Body of pancreas (tissue), 4 donors: ENCODE results near the gene CTNS. TPM values are rescaled to one million over a fixed set of nuclear protein-coding genes. Genes with fewer than 3 reads are reported as not detected.

Source experiments
- ATAC-seq: fragments of 150-250 bp; one replicate; pipeline ENCODE4 v1.9.1; 2016
- DNase-seq, 4 donors: peaks; one replicate each; pipeline ENCODE4 v3.0.0-alpha.2; 2019
- H3K27ac ChIP-seq, 4 donors: fragments of 200-600 bp; sonication (generic); 1 replicate in 3 of 4; 2 replicates in 1 of 4; pipeline versions ENCODE4 v1.5.1 to v1.6.1; 2016 to 2019; ENCODE audit warnings: mild to moderate bottlenecking in 1 of 4, mixed read lengths in 1 of 4, moderate library complexity in 1 of 4
- H3K27me3 ChIP-seq, 2 donors: fragments of 200-600 bp; sonication (generic); one replicate each; pipeline ENCODE4 v1.6.0; 2016; ENCODE audit warnings: mild to moderate bottlenecking in 1 of 2
- H3K36me3 ChIP-seq, 2 donors: fragments of 200-600 bp; sonication (generic); replicated peaks in 1 of 2; 2 replicates each; pipeline ENCODE4 v1.5.1; 2016; ENCODE audit warnings: low read depth in 2 of 2; ENCODE audit not compliant: insufficient read depth in 1 of 2
- H3K4me1 ChIP-seq: fragments of 200-600 bp; sonication (generic); one replicate; pipeline ENCODE4 v1.6.0; 2016
- H3K4me3 ChIP-seq, 2 donors: fragments of 200-600 bp; sonication (generic); 1 replicate in 1 of 2; 2 replicates in 1 of 2; pipeline ENCODE4 v1.5.1; 2016 to 2019
- H3K9me3 ChIP-seq, 3 donors: fragments of 200-600 bp; sonication (generic); 1 replicate in 2 of 3; 2 replicates in 1 of 3; pipeline ENCODE4 v1.5.1; 2016
- CTCF ChIP-seq, 7 experiments: fragments of 450-650 bp in 4 of 7; fragments of 200-600 bp in 3 of 7; sonication (generic) in 3 of 7; IDR thresholded peaks; one replicate each; pipeline ENCODE4 v1.5.1; 2016 to 2019; ENCODE audit warnings: antibody characterized with exemption in 7 of 7
- POLR2A ChIP-seq, 3 donors: fragments of 450-650 bp; IDR thresholded peaks; one replicate each; pipeline ENCODE4 v1.6.1; 2016; ENCODE audit warnings: antibody characterized with exemption in 3 of 3, mild to moderate bottlenecking in 2 of 3
- WGBS, 2 donors: methylation state at CpG; one replicate each; pipeline ENCODE4 v1.1.5; 2017; 5-methylcytosine and 5-hydroxymethylcytosine counted together
- intact Hi-C: fragments of 100-400 bp; cut with DNase I; formaldehyde crosslinking; loops from one replicate; pipeline ENCODE4 v1.15.1; 2023
- total RNA-seq, 2 donors: library from RNA; depleted of rRNA; stranded (reverse); fragments of >200 nt; gene quantifications; one replicate each; pipeline ENCODE4 v1.1.0, GENCODE V29; 2016

Gene CTNS
- total RNA-seq, 2 donors from 2014 or later, result 15.8 to 29.3 TPM

- Histone ChIP-seq H3K9me3 (no peaks in the 10 kb centered on the region), H3K27ac (no peak overlapping the region), H3K4me1 (no peaks in the 10 kb centered on the region), H3K27me3 (no peaks in the 10 kb centered on the region), H3K4me3 (no peak overlapping the region), H3K36me3 (no peaks in the 10 kb centered on the region)
- WGBS, 2 donors, result 90 to 92% methylated on average over 19 to 27 of the region's 27 CpGs
- no peak for TF ChIP-seq POLR2A (IDR thresholded peaks at IDR 0.05)
- no peak for TF ChIP-seq CTCF (IDR thresholded peaks at IDR 0.05)
- intact Hi-C loops, result no loop called here
- no peak for ATAC-seq
- no peak for DNase-seq
Observed at GRCh38 chr17:3596804-3597464, 39.6 kb upstream of the CTNS start.

GRCh38 chr17:3598078-3598477 is 38.5 kb upstream of the CTNS start:
- H3K36me3 ChIP-seq, result no peaks in the 10 kb centered on the region
- no peak overlapping the region for H3K27ac ChIP-seq
- H3K4me3 ChIP-seq, result no peak overlapping the region
- DNase-seq (no peak), ATAC-seq (no peak)
- TF ChIP-seq CTCF (IDR thresholded peaks at IDR 0.05), result no peak
- no peak for TF ChIP-seq POLR2A (IDR thresholded peaks at IDR 0.05)
- H3K4me1 ChIP-seq, result no peaks in the 10 kb centered on the region
- H3K9me3 ChIP-seq, result no peaks in the 10 kb centered on the region
- 89 to 93% methylated on average over 13 of the region's 13 CpGs for WGBS, 2 donors
- no peaks in the 10 kb centered on the region for H3K27me3 ChIP-seq
- intact Hi-C loops, result no loop called here

GRCh38 chr17:3600529-3601205 is 35.9 kb upstream of the CTNS start:
- ATAC-seq (no peak), DNase-seq (no peak)
- Histone ChIP-seq H3K9me3 (no peaks in the 10 kb centered on the region), H3K4me3 (no peak overlapping the region), H3K27me3 (no peaks in the 10 kb centered on the region), H3K36me3 (no peaks in the 10 kb centered on the region), H3K27ac (no peak overlapping the region), H3K4me1 (no peaks in the 10 kb centered on the region)
- TF ChIP-seq CTCF (IDR thresholded peaks at IDR 0.05), result no peak
- no peak for TF ChIP-seq POLR2A (IDR thresholded peaks at IDR 0.05)
- intact Hi-C loops, result no loop called here
- WGBS, 2 donors, result 89 to 90% methylated on average over 15 of the region's 15 CpGs

GRCh38 chr17:3602499-3602898 is 34.1 kb upstream of the CTNS start:
- intact Hi-C loops, result no loop called here
- DNase-seq, result peak in 2 of 4 donors; percentile 20
- 77 to 82% methylated on average over 16 of the region's 16 CpGs for WGBS, 2 donors

More at GRCh38 chr17:3602499-3602898, 34.1 kb upstream of the CTNS start:
- no peak overlapping the region for H3K27ac ChIP-seq
- ATAC-seq, result no peak
- no peaks in the 10 kb centered on the region for H3K9me3 ChIP-seq
- H3K4me1 ChIP-seq, result no peaks in the 10 kb centered on the region
- TF ChIP-seq POLR2A (IDR thresholded peaks at IDR 0.05), result no peak
- peak in 4 of 7 experiments; percentile 21 to 51 (median 32) for TF ChIP-seq CTCF (IDR thresholded peaks at IDR 0.05)
- H3K36me3 ChIP-seq, result peaks cover 0 to 2% of the 10 kb centered on the region in 2 donors
- H3K4me3 ChIP-seq, result no peak overlapping the region
- H3K27me3 ChIP-seq, result no peaks in the 10 kb centered on the region
